Effector CD4-positive, alpha-beta T cell (primary cell): Measurements from ENCODE around the gene HUNK.

Source experiments
- DNase-seq: peaks from one replicate; pipeline ENCODE4 v3.0.0-alpha.2; 2020

The HUNK gene

DNA sequence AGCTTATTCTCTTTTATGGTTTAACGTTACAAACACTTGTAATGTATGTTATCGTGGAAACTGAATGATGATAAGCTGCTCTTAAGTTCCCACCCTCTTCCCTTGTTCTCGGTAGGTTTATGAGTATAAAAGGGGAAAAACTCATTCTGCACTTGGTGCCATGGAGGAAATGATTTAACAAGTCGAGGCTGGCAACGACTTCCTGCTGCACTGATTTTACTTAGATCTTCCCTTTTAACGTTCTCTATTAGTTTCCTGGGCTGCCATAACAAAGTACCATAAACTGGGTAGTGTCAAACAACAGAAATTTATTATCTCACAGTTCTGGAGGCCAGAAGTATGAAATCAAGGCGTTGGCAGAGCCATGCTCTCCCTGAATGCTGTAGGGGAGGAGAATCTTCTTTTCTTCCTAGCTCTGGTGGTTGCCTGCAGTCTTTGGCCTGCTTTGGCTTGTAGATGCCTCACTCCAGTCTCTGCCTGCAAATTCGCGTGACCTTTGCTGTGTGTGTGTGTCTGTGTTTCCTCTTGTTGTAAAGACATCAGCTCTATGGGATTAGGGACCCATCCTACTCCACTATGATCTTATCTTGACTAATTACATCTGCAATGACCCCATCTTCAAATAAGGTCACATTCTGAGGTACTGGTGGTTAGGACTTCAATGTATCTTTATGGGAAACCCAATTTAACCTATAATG lies 26.3 kb downstream of the HUNK start:
- no peak for DNase-seq

- DNase-seq, result no peak
Measured at GRCh38 chr21:31900121-31900895, 27.5 kb downstream of the HUNK start.

GRCh38 chr21:31901315-31901714 lies 28.5 kb downstream of the HUNK start:
- no peak for DNase-seq

DNA sequence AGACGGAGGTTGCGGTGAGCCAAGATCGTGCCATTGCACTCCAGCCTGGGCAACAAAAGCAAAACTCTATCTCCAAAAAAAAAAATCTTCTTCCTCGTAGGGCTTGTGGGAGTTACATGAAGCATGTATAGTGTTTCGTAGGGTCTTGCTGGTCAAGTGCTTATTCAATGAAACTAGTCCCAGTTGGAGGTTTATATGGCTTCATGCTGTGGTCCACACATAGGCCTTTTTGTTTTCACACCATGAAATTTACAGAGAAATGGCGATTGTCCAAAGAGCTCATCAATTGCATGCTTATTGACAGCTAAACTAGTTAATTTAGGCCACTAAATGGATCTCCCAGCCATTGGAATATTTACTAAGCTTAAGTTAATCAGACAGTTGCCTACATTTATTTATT lies 29.6 kb downstream of the HUNK start:
- no peak for DNase-seq

GRCh38 chr21:31903896-31904295 lies 31.1 kb downstream of the HUNK start:
- DNase-seq, result no peak

DNA sequence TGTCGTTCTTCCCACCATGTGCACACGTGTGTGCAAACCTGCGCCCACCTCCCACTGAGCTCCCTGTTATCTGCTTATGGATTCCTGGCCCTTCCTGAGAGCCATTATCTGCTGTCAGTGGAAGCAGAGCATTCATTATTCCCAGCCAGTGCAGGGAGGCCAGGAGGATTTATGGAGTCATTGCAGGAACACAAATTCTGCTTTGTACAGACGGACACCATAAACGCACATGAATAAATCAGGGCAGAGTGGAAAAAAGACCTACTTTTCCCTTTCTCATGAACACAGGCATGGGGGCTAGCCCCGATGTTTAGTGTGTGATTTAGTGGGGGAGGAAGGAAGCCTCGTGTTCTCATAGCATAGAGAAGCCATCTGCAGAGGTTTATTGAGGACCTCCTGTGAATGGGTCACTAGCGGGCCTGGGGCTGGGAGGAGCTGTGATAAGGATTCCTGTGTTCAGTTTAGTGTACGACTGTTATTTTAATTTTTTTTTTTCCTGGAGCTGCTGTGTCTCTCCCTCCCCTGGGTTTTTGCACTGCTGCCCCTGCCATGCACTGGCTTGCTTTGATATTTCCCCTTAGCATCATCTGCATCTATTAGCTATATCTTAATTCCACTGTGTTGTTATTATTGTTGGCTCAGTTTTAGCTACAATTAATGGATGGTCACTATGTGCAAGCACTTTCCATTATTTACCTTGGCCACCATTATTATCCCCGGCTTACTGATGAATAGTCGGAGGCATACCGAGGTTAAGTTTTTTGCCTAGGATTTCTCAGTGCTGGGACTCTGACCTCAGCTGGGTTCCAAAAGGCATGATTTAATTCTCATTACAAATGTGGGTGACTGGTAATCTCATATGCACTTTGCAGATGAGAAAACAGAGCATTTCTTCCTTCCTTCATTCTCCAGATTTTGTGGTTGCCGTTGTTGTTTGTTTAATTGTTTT lies 33.0 kb downstream of the HUNK start:
- no peak for DNase-seq

GRCh38 chr21:31908106-31909031 lies 35.5 kb downstream of the HUNK start:
- no peak for DNase-seq

GRCh38 chr21:31909153-31910073 lies 36.6 kb downstream of the HUNK start:
- no peak for DNase-seq

DNA sequence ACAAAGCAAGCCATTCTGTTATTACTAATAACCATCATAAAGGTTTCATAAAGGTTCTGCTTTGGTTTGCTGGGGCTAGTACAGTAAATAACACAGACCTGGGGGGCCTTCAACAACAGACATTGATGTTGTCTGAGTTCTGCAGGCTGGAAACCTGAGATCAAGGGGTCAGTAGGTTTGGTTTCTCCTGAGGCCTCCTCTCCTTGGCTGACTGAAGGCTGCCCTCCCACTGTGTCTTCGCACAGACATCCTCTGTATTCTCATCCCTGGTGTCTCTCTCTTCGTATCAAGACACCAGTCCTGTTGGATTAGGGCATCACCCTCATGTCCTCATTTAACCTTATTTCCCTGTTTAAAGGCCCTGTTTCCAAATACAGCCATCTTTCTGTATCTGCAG lies 37.3 kb downstream of the HUNK start:
- DNase-seq, result no peak

DNA sequence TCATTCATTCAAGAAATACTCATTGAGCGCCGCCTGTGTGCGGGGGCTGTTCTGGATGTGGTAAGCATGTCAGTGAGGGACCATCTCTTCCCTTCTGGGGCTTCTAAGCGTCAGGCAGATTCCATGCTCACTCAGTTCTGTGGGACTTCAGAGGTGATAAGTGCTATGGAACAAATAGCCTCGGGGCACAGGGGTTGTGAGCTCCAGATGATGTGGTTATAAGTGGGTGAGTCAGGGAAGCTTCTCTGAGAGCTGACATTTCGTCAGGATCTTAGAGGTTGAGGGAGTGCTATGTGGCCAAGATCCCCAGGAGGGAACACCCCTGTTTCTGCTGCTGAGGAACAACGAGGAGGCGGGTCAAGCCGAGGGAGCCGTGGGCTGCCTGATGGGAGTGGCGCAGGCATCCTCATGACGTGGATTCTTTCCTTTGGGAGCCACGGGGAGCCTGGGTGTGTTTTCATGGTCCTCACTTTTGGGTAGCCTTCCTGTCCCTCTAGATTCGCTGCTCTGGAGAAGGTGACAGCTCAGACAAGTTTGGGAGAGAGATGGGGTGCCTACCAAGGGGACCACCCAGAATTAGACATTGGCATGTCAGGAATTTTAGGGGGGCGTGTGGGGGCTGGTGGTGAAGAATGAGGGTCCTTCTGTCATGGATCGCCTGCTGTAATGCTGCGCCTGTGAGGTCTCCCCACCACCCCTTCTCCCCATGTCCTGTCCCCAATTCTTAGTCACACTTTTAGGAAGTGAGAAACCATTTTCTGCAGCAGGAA lies 38.5 kb downstream of the HUNK start:
- no peak for DNase-seq

- DNase-seq, result no peak
Measured at GRCh38 chr21:31912501-31912900, 39.7 kb downstream of the HUNK start.

DNA sequence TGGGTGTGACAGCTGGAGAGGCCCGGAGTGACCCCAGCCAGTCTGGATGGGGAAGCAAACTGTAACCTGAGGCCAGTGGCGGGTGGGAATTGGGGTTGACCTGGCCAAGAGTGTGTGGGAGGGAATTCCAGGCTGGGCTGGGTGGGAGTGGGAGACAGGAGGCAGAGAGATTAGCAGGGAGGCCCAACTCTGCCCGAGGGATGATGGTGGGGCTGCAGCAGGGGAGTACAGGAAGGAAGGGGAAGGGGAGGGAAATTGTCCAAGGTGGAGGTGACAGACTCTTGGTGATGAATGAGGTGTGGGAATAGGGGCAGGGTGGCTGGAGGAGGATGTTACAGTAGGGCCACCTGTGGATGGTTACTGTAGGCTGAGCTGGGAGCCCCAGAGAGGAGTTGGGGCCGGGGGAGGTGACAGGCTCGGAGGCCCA lies 40.4 kb downstream of the HUNK start:
- no peak for DNase-seq

DNA sequence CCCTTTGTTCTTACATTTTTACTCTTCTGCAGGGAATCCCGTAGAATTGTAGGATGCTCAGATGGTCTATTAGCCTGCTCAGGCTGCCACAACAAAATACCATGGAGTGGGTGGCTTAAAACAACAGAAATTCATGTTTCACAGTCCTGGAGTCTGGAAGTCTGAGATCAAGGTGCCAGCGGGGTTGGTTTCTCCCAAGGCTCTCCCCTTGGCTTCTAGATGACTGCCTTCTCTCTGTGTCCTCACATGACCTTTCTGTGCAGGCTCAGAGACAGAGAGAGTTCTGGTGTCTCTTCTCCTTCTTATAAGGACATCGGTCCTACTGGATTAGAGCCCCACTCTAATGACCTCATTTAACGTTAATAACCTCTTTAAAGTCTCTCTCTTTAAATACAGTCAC lies 41.7 kb downstream of the HUNK start:
- no peak for DNase-seq

GRCh38 chr21:31915566-31915965 lies 42.7 kb downstream of the HUNK start:
- DNase-seq, result no peak

DNA sequence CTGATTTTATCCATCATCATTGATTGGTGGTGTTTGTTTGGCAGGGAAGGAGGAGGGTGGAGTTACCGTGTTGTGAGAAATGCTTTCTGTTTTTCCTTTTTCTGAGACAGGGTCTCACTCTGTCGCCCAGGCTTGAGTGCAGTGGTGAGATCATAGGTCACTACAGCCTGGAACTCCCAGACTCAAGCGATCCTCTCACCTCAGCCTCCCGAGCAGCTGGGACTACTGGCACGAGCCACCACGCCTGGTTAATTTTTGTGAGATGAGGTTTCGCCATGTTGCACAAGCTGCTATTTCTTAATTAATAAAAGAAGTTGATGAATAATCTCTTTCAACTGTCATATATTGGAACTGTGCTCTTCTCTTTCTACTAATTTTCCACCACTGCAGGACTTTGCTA lies 44.3 kb downstream of the HUNK start:
- DNase-seq, result no peak

GRCh38 chr21:31918250-31918775 lies 45.5 kb downstream of the HUNK start:
- DNase-seq, result no peak

GRCh38 chr21:31920275-31920674 lies 47.5 kb downstream of the HUNK start:
- DNase-seq, result no peak

GRCh38 chr21:31921079-31921478 lies 48.3 kb downstream of the HUNK start:
- DNase-seq, result no peak

GRCh38 chr21:31922881-31923280 lies 50.1 kb downstream of the HUNK start:
- DNase-seq, result no peak

DNA sequence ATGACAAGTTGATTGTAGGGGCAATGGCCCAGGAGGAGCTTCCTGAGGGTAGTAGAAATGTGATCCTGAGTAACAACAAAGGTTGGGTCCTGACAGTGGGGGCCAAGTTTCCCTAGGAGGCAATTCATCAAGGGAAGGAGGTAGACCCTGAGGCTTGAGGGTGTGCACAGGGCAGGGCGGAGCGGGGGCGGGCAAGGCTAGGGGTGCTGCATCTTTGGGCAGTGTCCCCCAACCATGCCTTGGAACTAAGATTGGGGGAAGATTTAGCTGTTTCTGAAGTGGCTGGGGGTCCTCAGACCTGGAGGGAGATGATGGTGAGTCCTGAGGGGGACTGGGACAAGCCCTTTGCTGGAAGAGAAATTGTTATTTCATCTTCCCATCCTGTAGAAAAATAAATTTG lies 50.9 kb downstream of the HUNK start:
- no peak for DNase-seq
